Lung (tissue), 12 donors: ENCODE data around the gene SNCA. TPM values are rescaled to one million over a fixed set of nuclear protein-coding genes. Genes with fewer than 3 reads are reported as not detected.

ENCODE experiments used
- ATAC-seq: fragments of 200-7000 bp; cut with Tn5 transposase; one replicate; pipeline ENCODE4 v1.9.1; 2020; ENCODE audit warnings: moderate number of reproducible peaks; ENCODE audit not compliant: insufficient read depth, low FRiP score
- DNase-seq, 3 donors: peaks; one replicate each; pipeline ENCODE4 v3.0.0-alpha.2; 2013 to 2017
- H3K27ac ChIP-seq, 2 donors: one replicate each; pipeline ENCODE4 v1.5.1; 2013; ENCODE audit warnings: mild to moderate bottlenecking in 2 of 2, moderate library complexity in 2 of 2, control low read depth in 1 of 2, inconsistent platforms in 1 of 2, low read depth in 1 of 2, low read length in 1 of 2
- H3K27me3 ChIP-seq, 3 donors: one replicate each; pipeline ENCODE4 v1.5.1; 2013; ENCODE audit warnings: low read length in 2 of 3; ENCODE audit not compliant: control insufficient read depth in 3 of 3, insufficient read depth in 3 of 3
- H3K36me3 ChIP-seq, 4 donors: one replicate each; pipeline ENCODE4 v1.5.1; 2013; ENCODE audit warnings: low read length in 4 of 4, mild to moderate bottlenecking in 1 of 4, moderate library complexity in 1 of 4; ENCODE audit not compliant: control insufficient read depth in 4 of 4, insufficient read depth in 4 of 4
- H3K4me1 ChIP-seq, 5 donors: one replicate each; pipeline ENCODE4 v1.5.1; 2013; ENCODE audit warnings: low read length in 5 of 5, mild to moderate bottlenecking in 2 of 5, moderate library complexity in 1 of 5; ENCODE audit not compliant: control insufficient read depth in 5 of 5, insufficient read depth in 5 of 5
- H3K4me3 ChIP-seq: one replicate; pipeline ENCODE4 v1.5.1; 2013; ENCODE audit warnings: mild to moderate bottlenecking, control low read depth, moderate library complexity
- H3K9ac ChIP-seq, 2 donors: one replicate each; pipeline ENCODE4 v1.5.1; 2013; ENCODE audit warnings: low read length in 2 of 2, control low read depth in 1 of 2; ENCODE audit not compliant: insufficient read depth in 1 of 2
- H3K9me3 ChIP-seq, 4 donors: one replicate each; pipeline ENCODE4 v1.5.1; 2013; ENCODE audit warnings: low read length in 3 of 4, mild to moderate bottlenecking in 1 of 4, moderate library complexity in 1 of 4; ENCODE audit not compliant: control insufficient read depth in 4 of 4, insufficient read depth in 3 of 4
- WGBS, 2 donors: extraction: QIAGEN DNeasy Blood & Tissue Kit; methylation state at CpG; one replicate each; pipeline ENCODE4 v1.1.7; 2013; 5-methylcytosine and 5-hydroxymethylcytosine counted together
- polyA plus RNA-seq, 2 donors: library from polyadenylated mRNA; stranded (reverse); fragments of 200-250 nt; gene quantifications; one replicate each; pipeline ENCODE4 v1.2.1, GENCODE V29; 2013
- total RNA-seq, 2 donors: library from RNA; depleted of rRNA in 1 of 2; stranded (reverse); fragments of >200 nt in 1 of 2; gene quantifications; one replicate each; pipeline ENCODE4 v1.2.1, GENCODE V29; 2014 to 2021
- TF ChIP-seq, protein P1 (sequence below): IDR thresholded peaks from 2 replicates; pipeline ENCODE4 v1.5.1; 2012; ENCODE audit warnings: mild to moderate bottlenecking; ENCODE audit errors: control extremely low read depth, extremely low read depth
- donor health status: control.
- donor health status: control.
- donor health status: Bipolar disorder and iron deficiency.
- donor health status: healthy.
- donor health status: DM: yes; HTN: yes; CAD: no.

Gene SNCA
- total and polyA plus RNA-seq, 4 donors = 7.1 to 60.4 (median 12.3) TPM

DNA sequence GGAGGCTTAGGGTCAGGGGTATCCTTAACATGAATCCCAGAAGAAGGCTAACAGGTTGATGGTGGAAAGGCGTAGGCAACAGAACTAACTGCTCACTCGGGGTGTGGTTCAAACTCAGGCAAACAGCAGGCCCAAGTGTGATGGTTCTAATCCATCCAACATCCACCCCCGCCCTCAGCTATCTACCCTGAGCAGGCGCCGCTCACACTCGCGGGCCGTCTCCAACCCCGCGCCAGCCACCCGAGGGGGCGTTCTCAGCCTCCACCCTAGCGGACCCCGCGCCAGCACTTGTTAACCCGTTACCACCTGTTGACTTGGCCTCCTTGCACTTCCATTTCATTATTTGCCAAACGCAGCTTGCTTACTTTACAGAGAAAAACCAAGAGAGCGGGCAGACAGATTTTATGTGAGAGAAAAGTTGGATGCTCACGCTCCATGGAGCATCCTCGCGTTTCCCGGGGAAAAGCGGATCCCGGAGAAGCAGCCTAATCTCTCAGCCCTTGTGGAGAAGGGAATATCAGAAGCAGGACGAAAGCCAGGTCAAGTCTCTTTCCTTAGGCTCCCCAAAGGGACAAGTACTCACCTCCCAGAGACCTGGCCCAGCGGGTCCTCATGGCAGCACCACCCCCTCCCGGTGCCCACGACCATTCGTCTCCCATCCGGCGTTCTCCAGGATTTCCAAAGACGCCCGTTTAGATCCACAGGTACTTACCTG, 773 bp downstream of the SNCA start:
- ATAC-seq (no peak), DNase-seq (peak; percentile 34 to 50 (median 40))
- Histone ChIP-seq H3K4me3 (peak overlapping the region; percentile 36), H3K9ac (peak overlapping the region in 1 of 2 donors; percentile 78), H3K4me1 (peaks cover 0 to 10% (median 5%) of the 10 kb centered on the region in 5 donors), H3K27me3 (no peaks in the 10 kb centered on the region), H3K36me3 (peaks cover 0 to 6% (median 3%) of the 10 kb centered on the region in 4 donors), H3K27ac (no peak overlapping the region), H3K9me3 (peaks cover 0 to 3% (median 0%) of the 10 kb centered on the region in 4 donors)
- TF ChIP-seq, protein P1, sequence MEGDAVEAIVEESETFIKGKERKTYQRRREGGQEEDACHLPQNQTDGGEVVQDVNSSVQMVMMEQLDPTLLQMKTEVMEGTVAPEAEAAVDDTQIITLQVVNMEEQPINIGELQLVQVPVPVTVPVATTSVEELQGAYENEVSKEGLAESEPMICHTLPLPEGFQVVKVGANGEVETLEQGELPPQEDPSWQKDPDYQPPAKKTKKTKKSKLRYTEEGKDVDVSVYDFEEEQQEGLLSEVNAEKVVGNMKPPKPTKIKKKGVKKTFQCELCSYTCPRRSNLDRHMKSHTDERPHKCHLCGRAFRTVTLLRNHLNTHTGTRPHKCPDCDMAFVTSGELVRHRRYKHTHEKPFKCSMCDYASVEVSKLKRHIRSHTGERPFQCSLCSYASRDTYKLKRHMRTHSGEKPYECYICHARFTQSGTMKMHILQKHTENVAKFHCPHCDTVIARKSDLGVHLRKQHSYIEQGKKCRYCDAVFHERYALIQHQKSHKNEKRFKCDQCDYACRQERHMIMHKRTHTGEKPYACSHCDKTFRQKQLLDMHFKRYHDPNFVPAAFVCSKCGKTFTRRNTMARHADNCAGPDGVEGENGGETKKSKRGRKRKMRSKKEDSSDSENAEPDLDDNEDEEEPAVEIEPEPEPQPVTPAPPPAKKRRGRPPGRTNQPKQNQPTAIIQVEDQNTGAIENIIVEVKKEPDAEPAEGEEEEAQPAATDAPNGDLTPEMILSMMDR = no peak
- WGBS, 2 donors = 6 to 7% methylated on average over 33 of the region's 33 CpGs

DNA sequence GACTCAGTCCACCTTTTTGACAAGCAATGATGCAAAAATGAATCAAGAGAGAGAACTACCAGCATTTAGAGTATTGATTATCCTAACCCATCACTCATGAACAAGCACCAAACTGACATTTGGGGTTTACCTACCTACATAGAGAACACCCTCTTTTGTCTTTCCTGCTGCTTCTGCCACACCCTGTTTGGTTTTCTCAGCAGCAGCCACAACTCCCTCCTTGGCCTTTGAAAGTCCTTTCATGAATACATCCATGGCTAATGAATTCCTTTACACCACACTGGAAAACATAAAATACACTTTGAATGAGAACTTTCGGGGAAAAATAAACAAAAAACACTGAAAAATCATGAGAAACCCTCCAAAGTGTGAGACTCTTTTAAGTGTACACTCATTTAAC, 1.5 kb downstream of the SNCA start:
- Histone ChIP-seq H3K4me3 (no peak overlapping the region), H3K9ac (no peak overlapping the region), H3K9me3 (peaks cover 0 to 3% (median 0%) of the 10 kb centered on the region in 4 donors), H3K4me1 (peaks cover 0 to 10% (median 5%) of the 10 kb centered on the region in 5 donors), H3K36me3 (peaks cover 0 to 6% (median 3%) of the 10 kb centered on the region in 4 donors), H3K27me3 (no peaks in the 10 kb centered on the region), H3K27ac (no peak overlapping the region)
- no peak for ATAC-seq
- 82 to 89% methylated on average over 1 of the region's 1 CpG for WGBS, 2 donors
- DNase-seq = no peak
- TF ChIP-seq, protein P1 = no peak

DNA sequence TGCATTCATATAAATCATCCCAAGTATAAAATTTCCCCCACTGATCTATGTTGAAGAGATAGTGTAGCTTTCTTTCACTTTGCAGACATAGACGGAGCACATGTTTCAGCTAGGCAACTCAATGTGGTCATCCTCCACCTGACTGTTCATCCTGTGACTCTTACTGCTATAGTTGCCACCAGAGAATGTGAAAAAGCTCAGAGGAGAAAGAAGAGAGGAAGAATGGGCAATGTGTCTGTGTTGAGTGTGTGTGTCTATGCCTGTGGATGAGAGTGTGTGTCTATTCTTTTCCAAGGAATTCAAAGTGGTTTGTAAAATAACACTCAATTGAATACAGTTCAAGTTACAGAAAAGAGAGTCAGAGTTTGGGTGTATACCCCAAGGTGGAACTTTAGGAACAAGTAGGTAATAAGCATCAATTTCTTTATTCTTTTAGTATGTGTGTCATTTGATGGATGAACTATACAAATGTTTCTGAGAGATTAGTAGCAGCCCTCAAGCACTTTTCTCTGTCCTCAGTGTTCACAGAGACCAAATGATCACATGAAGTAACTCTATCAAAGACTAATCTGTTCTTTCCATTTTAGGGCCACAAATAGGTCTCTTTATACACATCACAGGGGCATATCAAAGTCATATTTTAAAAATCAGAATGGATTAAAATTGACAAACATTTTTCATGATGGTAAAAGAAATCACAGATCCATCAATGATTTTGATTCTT, 2.3 kb downstream of the SNCA start:
- Histone ChIP-seq H3K27ac (no peak overlapping the region), H3K27me3 (no peaks in the 10 kb centered on the region), H3K4me3 (no peak overlapping the region), H3K9me3 (peaks cover 0 to 3% (median 0%) of the 10 kb centered on the region in 4 donors), H3K4me1 (peaks cover 0 to 10% (median 5%) of the 10 kb centered on the region in 5 donors), H3K36me3 (peaks cover 0 to 10% (median 5%) of the 10 kb centered on the region in 4 donors), H3K9ac (no peak overlapping the region)
- DNase-seq = no peak
- 84 to 92% methylated on average over 1 of the region's 1 CpG for WGBS, 2 donors
- ATAC-seq = no peak
- TF ChIP-seq, protein P1 = no peak
